HG03095 (cell line): ENCODE data around the gene NFAT5.
A peak's percentile ranks its signal among the peaks of the same experiment; 100 is the strongest.
"Not testable (repeated sequence)": the region's sequence is repeated elsewhere in the genome, so short reads cannot be mapped to it uniquely, and the experiment has no call there.

Source experiments
- ATAC-seq: cut with Tn5 transposase; IDR thresholded peaks from one replicate; pipeline ENCODE4 v1.9.1; 2021; ENCODE audit warnings: moderate library complexity; ENCODE audit not compliant: unreplicated experiment

The NFAT5 gene

GRCh38 chr16:69706256-69706974 is 140.6 kb downstream of the NFAT5 start:
- no peak for ATAC-seq

GRCh38 chr16:69706975-69707340 is 141.2 kb downstream of the NFAT5 start:
- no peak for ATAC-seq

DNA sequence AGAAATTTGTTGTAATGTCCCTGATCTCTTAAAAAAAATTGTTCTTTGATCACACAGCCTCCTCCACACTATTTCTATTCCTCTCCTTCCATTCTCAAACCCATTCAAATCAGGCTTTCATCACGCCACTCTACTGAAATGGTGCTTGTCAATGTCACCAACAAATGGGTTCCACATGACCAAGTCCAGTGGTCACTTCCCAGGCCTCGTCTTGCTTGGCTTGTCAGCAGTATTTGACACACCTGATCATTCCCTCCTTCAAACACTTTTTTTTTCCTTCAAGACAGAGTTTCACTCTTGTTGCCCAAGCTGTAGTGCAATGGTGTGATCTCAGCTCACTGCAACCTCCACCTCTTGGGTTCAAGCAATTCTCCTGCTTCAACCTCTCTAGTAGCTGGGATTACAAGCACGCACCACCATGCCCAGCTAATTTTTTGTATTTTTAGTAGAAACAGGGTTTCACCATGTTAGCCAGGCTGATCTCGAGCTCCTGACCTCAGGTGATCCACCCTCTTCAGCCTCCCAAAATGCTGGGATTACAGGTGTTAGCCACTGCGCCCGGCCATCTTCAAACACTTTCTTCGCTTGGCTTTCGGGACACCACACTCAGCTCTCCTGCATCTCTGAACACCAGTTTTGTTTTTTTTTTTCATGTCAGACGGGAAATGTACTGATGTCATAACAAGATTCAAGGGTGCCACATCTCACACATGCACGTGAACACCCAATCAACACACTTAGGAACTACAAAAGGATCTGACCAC is 142.3 kb downstream of the NFAT5 start:
- ATAC-seq = no peak

DNA sequence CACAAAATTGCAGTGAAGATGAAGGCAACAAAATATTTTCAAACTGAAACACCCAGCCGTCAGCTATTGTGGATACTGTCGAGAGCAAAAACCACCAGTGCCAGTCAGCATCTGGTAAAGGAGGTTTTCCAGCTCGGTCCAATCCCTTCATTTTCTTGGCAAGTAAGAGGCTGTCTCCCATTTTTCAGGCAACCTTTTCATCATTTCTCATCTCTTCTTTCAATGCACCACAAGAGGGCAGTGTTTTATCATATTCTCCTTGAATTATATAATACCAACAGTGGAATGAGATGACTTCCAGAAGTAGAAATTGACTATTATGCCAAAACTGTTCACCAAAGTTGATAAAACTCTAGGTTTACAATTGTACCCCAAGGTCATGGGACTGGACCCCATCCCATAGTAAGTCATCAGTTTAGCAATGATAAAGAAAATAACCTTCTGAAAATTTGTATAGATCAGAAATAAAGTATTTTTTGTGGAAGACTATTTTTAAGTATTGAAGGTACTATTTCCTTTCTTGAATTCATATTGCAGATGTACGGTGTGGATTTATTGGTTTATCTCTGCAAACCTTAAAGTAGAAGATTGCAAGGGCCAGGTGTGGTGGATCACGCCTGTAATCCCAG is 143.8 kb downstream of the NFAT5 start:
- no peak for ATAC-seq

GRCh38 chr16:69711115-69711740 is 145.5 kb downstream of the NFAT5 start:
- no peak for ATAC-seq

GRCh38 chr16:69712277-69712676 is 146.5 kb downstream of the NFAT5 start:
- no peak for ATAC-seq

- ATAC-seq = no peak
Observed at GRCh38 chr16:69712914-69713581, 147.3 kb downstream of the NFAT5 start.

DNA sequence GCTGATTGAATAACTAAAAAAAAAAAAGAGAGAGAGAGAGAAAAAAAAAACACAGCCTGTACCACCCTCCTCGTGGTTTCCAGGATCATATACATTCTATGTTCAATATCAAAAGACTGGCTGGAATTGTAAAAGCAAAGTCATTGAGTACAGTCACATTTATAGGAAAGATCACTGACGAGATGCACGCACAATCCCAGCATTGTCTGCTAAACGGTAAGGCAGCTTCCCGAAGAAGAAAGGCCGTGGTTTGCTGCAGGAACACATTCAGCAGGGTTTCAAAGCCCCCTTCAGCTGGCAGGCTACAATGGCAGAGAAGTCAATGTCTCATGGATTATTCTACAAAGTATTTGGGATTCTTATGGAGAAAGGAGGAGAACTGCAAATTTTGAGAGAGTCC is 151.3 kb downstream of the NFAT5 start:
- ATAC-seq = no peak

- no peak for ATAC-seq
Observed at GRCh38 chr16:69718111-69718764, 152.5 kb downstream of the NFAT5 start.

DNA sequence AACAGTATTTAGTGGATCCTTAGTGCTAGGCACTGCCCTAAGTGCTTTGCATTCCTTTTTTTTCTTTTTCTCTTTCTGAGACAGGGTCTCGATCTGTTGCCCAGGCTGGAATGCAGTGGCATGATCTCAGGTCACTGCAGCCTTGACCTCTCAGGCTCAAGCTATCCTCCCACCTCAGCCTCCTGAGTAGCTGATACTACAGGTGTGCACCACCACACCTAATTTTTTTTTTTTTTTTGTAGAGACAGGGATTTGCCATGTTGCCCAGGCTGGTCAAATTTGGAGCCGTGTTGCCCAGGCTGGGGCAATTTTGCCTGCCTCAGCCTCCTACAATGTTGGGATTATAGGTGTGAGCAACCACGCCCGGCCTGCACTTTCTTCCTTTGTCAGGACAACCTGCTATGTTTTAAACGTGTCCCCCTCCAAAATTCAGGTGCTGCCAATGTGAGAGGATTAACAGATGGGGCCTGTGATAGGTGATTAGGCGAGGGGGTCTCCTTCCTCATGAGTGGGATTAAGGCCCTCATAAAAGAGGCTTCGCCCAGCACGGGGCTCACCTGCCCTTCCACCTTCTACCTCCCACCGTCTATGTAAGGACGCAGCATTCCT is 155.2 kb downstream of the NFAT5 start:
- ATAC-seq = no peak

- no peak for ATAC-seq
Observed at GRCh38 chr16:69721441-69721957, 155.7 kb downstream of the NFAT5 start.

DNA sequence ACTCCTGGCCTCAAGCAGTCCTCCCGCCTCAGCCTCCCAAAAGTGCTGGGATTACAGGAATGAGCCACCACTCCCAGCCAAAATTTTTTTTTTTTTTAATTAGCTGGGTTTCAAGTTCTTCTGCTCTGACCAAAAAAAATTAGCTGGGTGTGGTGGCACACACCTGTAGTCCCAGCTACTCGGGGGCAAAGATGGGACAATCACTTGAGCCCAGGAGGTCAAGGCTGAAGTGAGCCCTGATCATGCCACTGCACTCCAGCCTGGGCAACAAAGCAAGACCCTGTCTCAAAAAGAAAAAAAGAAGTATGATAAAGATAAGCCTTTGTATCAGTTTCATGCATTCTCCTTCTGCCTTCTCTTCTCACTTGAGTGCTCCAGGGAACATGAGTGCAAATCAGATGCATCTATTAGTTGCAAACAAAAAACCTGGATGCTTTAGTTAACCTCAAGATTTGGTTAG is 158.7 kb downstream of the NFAT5 start:
- ATAC-seq = no peak

- ATAC-seq = no peak
Observed at GRCh38 chr16:69724981-69725479, 159.3 kb downstream of the NFAT5 start.

DNA sequence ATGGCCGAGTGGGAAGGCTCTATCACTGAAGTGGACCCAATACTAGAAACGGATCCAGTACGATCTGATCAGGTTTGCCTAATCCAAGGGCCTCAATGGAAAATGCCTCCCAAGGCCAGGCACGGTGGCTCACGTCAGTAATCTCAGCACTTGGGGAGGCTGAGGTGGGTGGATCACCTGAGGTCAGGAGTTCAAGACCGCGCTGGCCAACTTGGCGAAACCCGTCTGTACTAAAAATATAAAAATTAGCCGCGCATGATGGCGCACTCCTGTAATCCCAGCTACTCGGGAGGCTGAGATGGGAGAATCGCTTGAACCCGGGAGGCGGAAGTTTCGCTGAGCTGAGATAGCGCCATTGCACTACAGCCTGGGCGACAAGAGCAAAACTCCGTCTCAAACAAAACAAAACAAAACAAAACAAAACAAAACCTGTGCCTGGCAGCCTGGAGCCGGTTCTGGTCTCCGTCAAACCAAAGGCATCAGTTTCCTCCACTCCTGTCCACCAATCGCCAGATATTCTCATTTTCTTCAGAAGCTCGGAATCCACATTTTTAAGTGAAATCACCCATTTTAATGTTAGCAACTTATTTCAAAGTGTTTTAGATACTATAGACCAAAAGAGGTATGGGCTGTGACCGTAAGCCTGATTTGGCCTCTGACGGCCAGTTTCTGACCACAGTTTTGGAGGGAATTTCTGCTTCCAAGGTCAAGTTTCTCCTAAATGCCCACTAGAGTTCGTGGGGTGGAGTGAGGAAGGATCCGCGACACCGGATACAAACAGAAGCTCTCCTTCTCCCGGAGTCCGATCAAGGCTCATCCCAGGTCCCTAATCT is 159.9 kb downstream of the NFAT5 start:
- ATAC-seq = no peak

DNA sequence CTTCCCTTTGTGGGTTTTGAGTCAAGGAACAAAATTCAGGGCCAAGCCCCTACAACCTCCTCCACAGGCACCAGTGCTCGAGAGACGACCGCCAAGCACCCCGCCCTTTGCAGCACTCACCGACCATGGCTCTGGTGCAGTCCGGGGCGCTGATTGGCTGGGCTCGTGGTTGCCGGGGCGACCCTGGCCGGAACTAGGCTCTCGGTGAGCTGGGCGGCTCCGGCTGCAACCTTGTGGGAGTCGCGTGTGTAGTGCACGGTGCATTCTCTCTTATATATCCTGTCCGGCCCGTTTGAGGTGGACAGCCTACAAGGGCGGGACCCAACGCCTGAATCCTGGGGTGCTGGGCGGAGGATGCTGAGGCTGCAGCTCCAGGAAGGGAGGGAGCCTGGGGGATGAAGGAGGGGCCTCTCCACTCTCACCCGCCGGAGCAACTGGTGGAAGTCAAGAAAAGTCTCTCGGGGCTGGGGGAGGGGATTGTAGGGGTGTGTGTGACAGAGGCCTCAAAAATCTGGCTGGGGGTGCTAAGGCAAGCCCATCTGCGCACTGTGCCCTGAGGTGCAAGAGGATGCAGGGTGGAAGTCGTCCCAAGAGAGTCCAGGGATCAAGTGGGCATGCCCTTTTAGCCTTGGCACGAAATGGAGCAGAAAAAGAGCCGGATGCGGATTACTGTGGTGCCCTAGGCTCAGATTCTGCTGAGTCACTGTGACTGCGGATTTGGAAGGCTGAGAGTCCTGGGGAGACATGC is 160.7 kb downstream of the NFAT5 start, which contains the start of gene NQO1:
Gene NQO1 (minus strand): TSS at position 248 of the 748 bp plus-strand sequence. CDS start 121 bp downstream, at position 127.
- ATAC-seq = peak; percentile 98

DNA sequence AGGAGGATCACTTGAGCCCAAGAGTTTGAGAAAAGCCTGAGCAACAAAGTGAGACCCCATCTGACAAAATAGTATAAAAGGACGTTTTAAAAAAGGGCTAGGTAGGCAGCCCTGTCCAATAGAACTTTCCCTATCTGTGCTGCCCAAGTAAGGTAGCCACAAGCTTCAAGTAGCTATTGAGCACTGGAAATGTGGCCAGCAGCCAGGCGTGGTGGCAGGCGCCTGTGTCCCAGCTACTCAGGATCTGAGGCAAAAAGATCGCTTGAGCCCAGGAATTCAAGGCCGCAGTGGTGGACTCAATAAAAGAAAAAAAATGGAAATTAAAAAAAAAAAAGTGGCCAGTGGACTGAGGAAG is 162.1 kb downstream of the NFAT5 start:
- ATAC-seq = no peak

- not testable (repeated sequence) for ATAC-seq
Observed at GRCh38 chr16:69729030-69729429, 163.3 kb downstream of the NFAT5 start.

DNA sequence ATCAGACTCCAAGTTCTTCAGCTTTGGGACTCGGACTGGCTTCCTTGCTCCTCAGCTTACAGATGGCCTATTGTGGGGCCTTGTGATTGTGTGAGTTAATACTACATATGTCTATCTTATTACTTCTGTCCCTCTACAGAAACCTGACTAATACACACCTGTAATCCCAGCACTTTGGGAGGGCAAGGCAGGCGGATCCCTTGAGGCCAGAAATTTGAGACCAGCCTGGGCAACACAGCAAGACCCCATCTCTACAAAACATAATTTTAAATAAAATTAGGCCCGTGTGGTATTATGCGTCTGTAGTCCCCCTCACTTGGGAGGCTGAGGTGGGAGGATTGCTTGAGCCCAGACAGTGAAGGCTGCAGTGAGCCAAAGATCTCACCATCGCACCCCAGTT is 165.5 kb downstream of the NFAT5 start:
- ATAC-seq = not testable (repeated sequence)
